HL-60/S4 (cell line): ENCODE measurements around the gene ADGRL3.

ENCODE experiments used
- in situ Hi-C: fragments of 300-500 bp; cut with MboI; formaldehyde crosslinking; loops from 2 replicates; pipeline ENCODE4 v1.14.3; 2022; ENCODE audit warnings: low sequenced_read_pairs

ADGRL3 gene

DNA sequence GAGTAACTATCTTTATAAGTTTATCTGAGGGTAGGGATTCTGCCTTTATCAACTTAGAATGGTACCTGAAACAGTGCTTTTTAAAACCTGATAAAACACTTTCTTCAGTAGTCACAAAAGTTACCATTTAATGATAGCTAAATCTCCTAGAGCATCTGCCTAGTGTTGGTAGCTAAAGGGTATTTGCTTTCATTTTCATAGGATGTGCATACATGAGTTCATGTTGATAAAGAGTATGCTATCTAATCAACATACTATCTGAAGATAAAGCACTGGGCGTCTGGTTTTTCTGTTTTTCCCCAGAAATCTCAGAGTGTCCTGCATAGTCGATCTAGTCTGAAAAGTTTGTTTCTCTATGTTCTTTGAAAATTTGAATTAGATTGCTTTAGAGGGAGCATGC, 75.1 kb downstream of the ADGRL3 start:
- in situ Hi-C loops: no loop called here

DNA sequence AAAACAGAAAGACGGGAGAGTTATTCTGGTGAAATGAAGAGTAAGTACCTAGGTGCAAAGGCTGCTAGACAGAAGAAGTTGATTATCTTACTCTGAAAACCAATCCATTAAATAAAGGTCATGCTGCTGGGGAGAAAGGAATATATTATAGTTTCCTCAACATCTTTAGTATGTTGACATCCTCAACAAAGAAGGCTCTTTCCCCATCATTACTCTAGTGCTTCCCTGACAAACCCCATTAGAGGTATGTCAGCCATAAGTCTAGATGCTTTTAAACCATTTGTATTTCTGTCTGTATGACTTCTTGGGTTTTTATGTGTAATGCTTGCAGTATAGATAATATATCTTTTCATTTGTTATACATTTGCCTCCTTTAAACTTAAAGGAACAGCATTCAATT, 75.9 kb downstream of the ADGRL3 start:
- in situ Hi-C loops: no loop called here

DNA sequence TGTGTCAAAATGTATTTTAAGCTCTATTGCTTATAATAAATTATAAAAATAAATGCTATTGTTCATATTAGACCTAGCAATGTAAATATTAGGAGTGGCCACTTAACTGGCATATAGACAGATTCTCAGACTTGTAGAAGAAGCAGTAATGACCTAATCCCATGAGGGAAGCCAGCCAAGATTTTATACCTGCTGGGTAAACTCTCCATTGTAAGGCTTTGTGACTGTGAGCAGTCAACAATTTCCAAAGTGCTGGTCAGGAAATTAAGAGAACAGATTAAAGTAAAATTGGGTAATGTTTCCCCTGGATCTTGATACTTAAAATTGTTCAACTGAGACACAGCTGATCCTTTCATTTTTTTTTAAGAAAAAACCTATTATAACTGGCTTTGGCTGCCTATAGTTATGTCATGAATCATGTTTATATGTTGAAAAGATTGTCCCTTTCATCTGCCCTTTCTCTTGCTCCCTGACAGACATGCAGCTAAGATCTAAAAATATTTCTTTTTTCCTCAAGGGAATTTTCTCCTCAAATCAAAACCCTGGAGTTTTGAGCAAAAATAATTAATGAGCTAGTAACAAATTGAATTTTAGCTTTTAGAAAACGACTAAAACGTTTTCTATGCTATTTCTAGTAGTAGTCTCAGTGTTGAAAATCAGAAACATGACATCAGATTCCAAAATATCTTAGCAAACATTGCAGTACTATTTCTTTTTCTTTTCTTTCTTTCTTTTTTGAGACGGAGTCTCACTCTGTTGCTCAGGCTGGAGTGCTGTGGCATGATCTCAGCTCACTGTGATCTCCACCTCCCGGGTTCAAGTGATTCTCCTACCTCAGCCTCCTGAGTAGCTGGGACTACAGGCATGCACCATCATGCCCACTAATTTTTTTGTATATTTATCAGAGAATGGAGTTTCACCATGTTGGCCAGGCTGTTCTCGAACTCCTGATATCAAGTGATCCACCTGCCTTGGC, 77.9 kb downstream of the ADGRL3 start:
- in situ Hi-C loops: no loop called here

DNA sequence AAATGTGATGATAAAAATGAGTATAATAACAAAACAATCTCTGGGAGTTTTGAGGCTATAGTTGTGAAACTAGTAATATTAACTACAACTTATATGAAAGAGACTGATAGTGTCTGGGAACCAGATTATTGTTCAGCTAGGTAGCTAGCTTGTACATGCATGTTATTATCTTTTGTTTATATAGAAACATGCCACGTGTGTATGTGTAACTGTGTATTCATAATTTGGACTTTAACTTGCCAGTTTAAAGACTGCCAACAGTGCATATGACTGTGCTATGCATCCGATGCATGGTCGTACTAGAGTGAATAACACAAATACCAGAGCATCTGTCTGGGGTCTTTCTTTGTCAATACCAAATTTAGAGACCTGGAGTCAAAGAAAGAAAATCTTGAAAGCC, 92.2 kb downstream of the ADGRL3 start:
- in situ Hi-C loops: no loop called here

DNA sequence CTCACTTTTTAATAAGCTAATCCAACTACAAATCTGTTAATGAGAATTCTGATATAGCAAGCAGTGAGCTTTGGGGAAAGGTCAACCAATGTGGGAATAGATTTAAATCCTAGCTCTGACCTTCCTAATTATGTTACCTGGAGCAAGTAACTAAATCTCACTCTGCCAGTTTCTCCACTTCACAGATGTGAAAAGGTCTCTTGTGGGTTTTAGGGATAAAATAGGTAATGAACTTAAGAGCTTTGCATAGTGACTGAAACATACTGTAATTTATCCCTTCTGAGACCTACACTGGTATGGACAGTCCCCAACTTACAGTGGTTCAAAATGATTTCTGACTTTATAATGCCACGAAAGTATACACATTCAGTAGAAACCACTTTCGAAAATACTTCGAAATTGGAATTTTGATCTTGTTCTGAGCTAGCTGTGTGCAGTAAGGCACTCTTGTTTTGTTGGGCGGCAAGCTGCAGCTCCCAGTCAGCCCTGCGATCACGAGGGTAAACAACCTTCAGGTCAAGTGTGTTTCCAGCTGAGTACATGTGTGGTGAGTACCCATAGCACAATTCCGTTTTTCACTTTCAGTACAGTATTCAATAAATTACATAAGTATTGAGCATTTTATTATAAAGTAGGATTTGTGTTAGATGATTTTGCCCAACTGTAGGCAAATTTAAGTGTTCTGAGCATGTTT, 93.7 kb downstream of the ADGRL3 start:
- in situ Hi-C loops: no loop called here

DNA sequence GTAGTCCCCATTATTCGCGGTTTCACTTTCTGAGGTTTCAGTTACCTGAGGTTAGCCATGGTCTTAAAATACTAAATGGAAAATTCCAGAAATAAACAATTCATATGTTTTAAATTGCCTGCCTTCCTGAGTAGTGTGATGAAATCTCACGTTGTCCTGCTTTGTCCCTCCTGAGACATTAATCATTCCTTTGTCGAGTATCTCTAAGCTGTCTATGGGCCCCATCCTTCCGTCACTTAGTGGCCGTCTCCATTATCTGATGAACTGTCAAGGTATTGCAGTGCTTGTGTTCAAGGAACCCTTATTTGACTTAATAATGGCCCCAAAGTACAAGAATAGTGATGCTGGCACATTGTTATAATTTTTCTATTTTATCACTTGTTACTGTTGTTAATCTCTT, 94.8 kb downstream of the ADGRL3 start:
- in situ Hi-C loops: no loop called here

DNA sequence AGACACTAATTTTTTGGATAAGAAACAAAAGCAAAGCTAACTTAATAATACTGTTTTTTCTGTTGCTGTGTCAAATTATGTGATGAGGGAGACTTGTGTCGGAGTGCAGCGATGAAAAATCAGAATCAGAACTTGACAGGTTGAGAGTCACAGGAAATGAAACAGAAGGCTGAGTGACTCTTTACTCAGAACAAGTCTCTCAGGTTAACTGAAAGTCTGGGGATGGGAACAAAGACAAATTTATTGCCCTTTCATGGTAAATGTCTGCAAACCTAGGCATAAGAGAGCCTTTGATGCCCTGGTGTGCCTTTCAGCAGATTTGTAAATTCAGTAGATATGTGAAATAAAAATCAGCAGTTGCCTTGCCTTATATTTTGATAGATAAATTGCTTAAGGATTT, 96.0 kb downstream of the ADGRL3 start:
- in situ Hi-C loops: no loop called here

DNA sequence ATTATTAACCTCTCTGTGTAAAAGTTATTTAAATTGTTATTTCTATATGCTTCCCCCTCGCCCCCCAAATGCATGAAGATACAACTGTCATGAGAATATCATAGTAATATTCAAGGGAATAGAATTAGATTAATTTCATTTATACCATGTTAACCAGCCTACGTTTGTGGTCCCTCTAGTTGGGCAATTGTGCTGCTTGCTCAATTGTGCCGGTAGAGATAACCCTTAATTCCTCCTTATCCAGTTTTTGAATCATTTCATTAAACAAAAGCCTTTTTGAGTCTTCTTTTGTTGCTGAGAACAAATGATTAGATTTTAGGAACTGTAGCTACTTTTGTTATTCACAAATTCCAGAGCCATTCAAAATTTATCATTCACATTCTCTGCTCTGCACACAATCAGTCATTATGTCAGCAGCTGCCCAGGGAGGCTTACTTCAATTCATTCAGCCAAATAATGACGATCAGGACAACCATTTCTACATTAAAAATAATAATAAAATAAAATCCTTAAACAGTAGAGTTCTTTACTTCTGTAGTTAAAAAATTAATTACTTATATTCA, 98.1 kb downstream of the ADGRL3 start:
- in situ Hi-C loops: no loop called here

DNA sequence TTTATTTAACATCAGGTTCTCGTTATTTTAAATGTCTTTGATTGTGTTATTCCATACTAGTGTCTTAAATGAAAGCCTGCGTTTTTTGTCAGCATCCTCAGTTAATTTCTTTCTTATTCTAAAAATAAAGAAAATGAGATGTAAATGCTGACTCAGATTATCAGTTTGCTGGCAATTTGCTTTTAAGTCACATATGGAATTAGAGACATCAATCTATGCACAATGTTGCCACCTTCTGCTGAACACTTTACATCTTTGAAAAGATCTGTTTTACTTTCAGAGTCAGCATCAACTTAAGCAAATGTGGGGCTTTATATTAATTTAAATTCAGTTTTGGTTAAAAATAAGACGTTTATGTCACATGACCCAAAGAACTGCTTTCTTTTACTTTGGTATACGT, 99.2 kb downstream of the ADGRL3 start:
- in situ Hi-C loops: no loop called here

DNA sequence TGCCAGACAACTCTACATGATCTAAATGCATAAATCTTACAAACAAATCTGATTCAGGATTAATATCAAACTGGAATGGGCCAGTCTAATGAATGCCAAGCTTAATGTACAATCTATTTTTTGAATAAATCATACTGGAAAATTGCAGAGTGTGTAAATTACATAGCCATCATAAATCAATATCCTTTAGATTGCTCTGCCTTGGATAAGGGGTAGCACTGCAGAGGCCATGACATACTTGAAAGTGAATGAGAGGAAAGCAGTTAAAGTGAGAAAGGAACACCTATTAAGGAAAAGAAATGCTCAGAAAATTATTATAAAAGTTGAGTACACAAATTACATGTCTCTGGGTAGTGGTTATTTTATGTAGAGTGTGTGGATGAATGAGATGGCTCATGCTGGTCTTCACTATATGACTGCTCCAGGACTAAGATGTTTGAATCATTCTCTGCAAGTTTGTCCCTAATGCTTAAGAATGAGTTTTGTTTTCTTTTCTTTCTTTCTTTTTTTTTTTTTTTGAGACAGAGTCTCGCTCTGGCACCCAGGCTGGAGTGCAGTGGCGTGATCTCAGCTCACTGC, 100.2 kb downstream of the ADGRL3 start:
- in situ Hi-C loops: no loop called here

DNA sequence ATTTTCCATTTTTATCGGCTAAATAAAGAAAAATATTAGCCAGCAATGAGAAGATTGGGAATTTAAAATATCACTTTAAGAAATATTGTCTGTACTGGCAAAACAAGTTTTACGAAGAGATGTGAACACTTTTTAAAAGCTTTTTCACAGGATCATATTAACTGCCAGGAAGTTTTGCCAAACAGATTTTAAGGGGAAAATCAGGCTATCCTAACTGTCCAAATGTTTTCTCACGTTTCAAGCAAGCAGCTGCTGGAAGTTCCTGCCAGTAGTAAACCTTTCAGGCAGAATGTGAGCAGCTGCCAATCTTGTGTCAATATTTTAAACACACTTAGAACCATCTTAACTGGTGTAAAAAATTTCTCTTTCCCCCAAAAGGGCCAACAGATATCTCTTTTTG, 101.1 kb downstream of the ADGRL3 start:
- in situ Hi-C loops: no loop called here

DNA sequence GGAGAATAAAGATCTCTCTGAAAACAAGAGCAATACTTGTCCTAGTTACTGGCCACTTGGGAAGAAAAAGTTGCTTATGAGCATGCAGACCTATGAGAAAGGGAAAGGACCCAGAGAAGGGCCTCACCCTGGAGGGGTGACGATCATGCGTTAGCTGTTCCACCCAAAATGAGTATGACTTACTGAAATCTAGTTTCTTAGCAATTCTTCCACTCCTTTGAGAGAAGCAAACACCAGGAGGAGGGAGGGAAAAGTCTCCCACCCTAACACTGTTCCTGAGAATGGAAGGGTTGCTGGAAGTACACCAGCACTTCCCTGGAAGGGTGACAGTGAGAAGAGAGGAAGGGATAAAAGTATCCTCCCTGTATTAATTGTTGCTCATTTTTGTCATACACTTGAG, 107.9 kb downstream of the ADGRL3 start:
- in situ Hi-C loops: no loop called here

DNA sequence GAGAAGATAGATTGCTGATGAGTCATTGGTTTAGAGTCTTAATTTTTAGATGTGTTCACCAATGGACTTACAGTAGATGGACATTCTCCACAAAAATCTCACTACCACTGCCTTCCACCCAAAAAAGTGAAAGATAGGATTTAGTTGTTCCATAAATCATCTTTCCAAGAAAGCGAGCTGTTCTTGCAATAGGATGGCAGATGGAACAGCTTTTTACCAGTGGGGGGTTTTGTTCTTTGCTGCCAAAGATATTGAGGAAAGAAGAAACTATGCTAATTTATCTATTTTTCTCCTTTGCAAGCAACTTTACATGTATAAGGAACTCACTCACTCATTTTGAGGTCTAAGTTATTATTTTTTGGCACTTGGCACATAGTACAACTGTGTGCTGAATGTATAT, 109.5 kb downstream of the ADGRL3 start:
- in situ Hi-C loops: no loop called here

DNA sequence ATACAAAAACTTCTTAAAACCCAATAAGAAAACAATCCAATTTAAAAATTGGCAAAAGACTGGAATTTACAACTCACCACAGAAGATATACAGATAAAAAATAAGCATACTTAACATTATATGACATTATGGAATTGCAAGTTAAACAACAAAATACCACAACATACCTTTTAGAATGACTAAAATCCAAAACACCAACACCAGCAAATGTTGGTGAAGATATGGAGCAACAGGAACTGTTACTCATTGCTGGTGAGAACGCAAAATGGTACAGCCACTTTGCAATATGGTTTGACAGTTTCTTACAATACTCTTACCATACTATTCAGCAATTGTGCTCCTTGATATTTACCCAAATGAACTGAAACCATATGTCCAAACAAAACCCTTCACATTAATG, 112.4 kb downstream of the ADGRL3 start:
- in situ Hi-C loops: no loop called here

DNA sequence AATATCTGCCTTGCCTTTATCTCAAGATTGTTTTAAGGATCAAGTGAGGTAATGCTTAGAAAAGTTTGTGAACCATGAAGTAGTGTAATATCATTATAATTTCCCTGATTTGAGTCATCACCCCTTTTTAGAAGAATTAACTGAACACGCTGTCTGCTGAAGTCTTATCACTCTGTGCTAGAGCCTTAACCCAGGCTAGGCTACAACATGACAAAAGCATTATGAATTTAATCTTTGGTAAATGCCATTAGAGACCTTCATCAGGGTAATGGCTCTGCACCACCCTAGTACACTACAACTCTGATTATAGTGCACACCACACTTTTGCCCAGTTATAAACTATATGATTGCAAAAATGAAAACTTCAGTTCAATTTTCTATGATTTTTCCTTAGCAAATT, 118.3 kb downstream of the ADGRL3 start:
- in situ Hi-C loops: no loop called here

DNA sequence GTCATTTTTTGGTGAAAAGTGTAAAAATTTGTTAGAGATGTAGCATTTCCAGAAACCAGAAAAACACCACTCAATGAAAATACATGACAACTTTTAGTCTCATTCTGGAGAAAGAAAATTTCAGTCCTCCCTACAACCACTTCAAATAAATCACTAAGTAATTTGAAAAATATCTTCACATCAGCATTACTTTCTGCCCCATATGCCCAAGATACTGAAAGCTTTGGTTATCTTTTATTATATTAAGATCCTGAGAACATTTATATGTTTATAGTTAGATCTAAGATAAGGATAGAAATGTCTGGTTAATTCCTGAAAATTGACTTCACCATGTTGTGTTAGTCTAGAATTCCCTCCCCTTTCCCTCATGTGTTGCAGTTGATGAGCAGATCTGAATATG, 119.0 kb downstream of the ADGRL3 start:
- in situ Hi-C loops: no loop called here

DNA sequence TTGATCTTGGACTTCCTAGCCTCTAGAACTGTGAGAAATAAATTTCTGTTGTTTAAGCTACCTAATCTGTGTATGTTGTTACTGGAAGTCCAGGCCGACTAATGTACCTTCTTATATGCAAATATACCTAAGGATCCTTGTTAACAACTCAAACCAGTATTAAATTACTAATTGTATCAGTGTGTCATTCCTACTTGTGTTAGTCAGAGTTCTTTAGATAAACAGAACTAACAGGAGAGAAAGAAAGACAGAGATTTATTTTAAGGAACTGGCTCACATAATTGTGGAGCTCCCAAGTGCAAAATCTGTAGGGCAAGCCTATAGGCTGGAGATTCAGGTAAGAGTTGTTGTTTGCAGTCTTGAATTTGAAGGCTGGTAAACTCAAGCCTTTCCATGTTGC, 120.0 kb downstream of the ADGRL3 start:
- in situ Hi-C loops: no loop called here

DNA sequence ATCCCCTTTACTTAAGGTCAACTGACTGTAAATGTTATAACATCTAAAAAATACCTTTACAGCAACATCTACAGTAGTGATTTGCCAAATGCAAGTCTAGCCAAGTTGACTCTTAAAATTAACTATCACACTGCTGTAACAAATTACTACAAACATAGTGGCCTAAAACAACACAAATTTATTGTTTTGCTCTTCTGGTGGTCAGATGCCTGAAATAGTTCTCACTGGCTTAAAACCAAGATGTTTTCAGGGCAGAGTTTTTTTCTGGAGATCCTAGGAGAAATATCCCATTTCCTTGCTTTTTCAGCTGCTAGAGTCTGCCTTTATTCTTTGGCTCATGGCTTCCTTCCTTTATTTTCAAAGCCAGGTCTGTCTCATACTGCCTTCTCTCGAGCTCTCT, 120.5 kb downstream of the ADGRL3 start:
- in situ Hi-C loops: no loop called here

DNA sequence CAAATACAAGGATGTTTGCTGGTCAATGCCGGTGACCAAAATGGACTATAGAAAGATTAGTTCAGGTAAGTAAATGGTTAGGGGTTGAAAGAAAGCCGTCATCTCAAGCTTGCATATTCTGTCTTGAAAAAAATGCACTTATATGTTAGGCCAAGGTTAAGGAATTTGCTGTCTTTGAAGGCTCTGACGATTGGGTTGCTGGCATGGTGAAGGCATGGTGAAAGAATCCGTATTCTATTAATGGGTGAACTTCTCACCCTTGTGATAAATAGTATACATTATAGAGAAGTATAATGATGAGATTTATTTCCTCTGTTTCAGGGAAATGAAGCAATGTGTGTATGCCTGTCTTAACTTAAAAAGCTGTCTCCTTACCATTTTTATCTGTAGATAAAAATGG, 132.6 kb downstream of the ADGRL3 start:
- in situ Hi-C loops: no loop called here

DNA sequence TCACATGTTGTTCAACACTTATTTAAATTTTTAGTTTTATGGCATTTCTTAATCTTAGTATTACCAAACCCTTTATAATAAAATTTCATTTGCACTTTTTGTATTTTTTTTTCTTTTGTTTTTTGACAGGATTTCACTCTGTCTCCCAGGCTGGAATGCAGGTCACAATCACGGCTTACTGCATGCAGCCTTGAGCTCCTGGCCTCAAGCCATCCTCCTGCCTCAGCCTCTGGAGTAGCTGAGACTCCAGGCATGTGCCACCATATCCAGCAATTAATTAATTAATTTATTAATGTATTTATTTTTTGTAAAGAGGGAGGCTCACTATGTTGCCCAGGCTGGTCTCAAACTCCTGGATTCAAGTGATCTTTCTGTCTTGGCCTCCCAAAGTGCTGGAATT, 133.4 kb downstream of the ADGRL3 start:
- in situ Hi-C loops: no loop called here

DNA sequence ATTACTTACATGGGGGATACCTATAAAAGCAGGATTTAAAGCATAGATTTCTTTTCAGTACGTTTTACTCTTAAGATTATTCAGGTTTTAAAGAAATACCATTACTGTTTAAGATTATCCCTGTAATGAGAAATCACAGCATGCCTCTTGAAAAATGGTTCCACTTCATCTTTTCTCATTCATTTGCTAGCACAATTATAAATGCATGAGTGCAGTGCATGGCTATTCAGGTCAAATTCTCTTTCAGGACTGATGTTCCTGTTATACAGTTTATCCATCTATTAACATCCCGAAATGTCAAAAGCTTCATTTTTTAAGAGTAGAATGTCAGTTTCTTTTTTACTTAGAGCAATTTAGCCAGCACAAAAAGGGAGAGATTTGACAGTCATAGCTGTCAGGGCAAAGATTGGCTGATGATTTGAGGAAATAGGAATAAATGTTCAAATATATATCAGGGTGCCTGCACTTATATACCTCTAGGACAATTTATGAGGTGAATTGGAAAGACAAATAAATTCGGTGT, 135.2 kb downstream of the ADGRL3 start:
- in situ Hi-C loops: no loop called here
